Activated naive CD8-positive, alpha-beta T cell treated with anti-CD3 and anti-CD28 coated beads for 36 hours (primary cell): Measurements from ENCODE around the gene LMTK3. TPM values are rescaled to one million over a fixed set of nuclear protein-coding genes. Genes with fewer than 3 reads are reported as not detected.

ENCODE experiments used
- DNase-seq: peaks from one replicate; pipeline ENCODE4 v3.0.0; 2021
- H3K27ac Mint-ChIP-seq: one replicate; pipeline ENCODE4 v1.8.0; 2022; ENCODE audit warnings: mild to moderate bottlenecking, moderate library complexity, mixed read lengths
- H3K27me3 Mint-ChIP-seq: one replicate; pipeline ENCODE4 v1.8.0; 2022; ENCODE audit warnings: mild to moderate bottlenecking, mixed read lengths
- H3K36me3 Mint-ChIP-seq: one replicate; pipeline ENCODE4 v1.8.0; 2021; ENCODE audit warnings: mild to moderate bottlenecking, mixed read lengths
- H3K4me1 Mint-ChIP-seq: one replicate; pipeline ENCODE4 v1.8.0; 2021; ENCODE audit warnings: mixed read lengths
- H3K4me3 Mint-ChIP-seq: one replicate; pipeline ENCODE4 v1.8.0; 2022; ENCODE audit warnings: mild to moderate bottlenecking, moderate library complexity, mixed read lengths
- H3K9me3 Mint-ChIP-seq: one replicate; pipeline ENCODE4 v1.8.0; 2022; ENCODE audit warnings: mixed read lengths
- total RNA-seq, 2 experiments: library from RNA; stranded (reverse); gene quantifications; one replicate each; pipeline ENCODE4 v1.2.3, GENCODE V29; 2021

LMTK3 gene
- 1 to 10 TPM; 2.2 to 2.8 TPM for total RNA-seq

- Mint-ChIP-seq H3K27ac (no peak within 1 kb of the TSS), H3K36me3 (no peaks in the 10 kb centered on the region), H3K4me1 (peaks cover 11% of the 10 kb centered on the region), H3K27me3 (no peaks in the 10 kb centered on the region), H3K4me3 (peak within 1 kb of the TSS; percentile 80), H3K9me3 (no peaks in the 10 kb centered on the region)
- peak; percentile 79 for DNase-seq
These were observed at the start of gene LMTK3 for GRCh38 chr19:48511800-48512503. LMTK3 (minus strand) TSS chr19:48511835; CDS start chr19:48511576, 259 bp downstream.

- H3K9me3 Mint-ChIP-seq: no peaks in the 10 kb centered on the region
- DNase-seq: no peak
These were observed 49.8 kb upstream of the LMTK3 start for GRCh38 chr19:48561412-48561811.

DNA sequence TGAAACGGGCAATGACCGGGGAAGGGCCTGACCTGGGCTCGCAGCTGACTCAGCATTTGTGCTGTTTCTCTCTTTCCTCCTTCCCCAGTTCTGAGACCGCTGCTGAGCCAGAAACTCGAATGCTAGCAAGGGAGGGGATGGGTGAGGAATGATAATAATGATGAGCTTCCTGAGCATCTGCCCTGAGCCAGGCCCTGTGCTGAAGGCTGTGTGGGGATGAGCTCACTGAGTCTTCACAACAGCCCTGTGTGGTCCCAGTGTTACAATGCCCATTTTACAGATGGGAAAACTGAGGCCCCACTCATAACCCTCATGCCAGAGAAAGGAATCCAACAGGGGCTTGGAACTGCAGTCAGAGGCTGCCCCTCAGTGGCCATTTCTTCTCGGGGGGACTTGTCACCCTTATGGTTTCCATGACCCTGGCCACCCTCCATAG lies 48.5 kb upstream of the LMTK3 start:
- Mint-ChIP-seq H3K36me3 (no peaks in the 10 kb centered on the region), H3K27ac (no peak overlapping the region), H3K27me3 (peaks cover 30% of the 10 kb centered on the region), H3K4me1 (no peaks in the 10 kb centered on the region), H3K4me3 (no peak overlapping the region), H3K9me3 (no peaks in the 10 kb centered on the region)
- DNase-seq: no peak

More at GRCh38 chr19:48561412-48561811, 49.8 kb upstream of the LMTK3 start:
- Mint-ChIP-seq H3K27me3 (peaks cover 27% of the 10 kb centered on the region), H3K36me3 (no peaks in the 10 kb centered on the region), H3K4me1 (no peaks in the 10 kb centered on the region), H3K27ac (no peak overlapping the region), H3K4me3 (no peak overlapping the region)

GRCh38 chr19:48558018-48558684 lies 46.5 kb upstream of the LMTK3 start:
- Mint-ChIP-seq H3K27ac (no peak overlapping the region), H3K9me3 (no peaks in the 10 kb centered on the region), H3K4me3 (no peak overlapping the region), H3K27me3 (peaks cover 30% of the 10 kb centered on the region), H3K4me1 (no peaks in the 10 kb centered on the region), H3K36me3 (no peaks in the 10 kb centered on the region)
- DNase-seq: no peak

DNA sequence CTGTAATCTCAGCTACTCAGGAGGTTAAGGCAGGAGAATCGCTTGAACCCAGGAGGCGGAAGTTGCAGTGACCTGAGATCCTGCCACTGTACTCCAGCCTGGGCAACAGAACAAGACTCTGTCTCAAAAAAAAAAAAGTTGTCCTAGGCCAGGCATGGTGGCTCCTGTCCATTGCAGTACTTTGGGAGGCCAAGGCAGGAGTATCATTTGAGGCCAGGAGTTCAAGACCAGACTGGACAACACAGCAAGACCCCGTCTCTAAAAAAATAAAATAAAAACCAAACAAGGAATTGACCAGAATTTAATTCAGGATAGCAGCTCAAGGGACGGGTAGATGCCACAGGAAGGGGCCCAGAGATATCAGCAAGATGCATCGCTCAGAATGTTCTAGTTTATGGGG lies 45.2 kb upstream of the LMTK3 start:
- Mint-ChIP-seq H3K9me3 (no peaks in the 10 kb centered on the region), H3K4me1 (no peaks in the 10 kb centered on the region), H3K4me3 (no peak overlapping the region), H3K27ac (no peak overlapping the region), H3K27me3 (peaks cover 30% of the 10 kb centered on the region), H3K36me3 (no peaks in the 10 kb centered on the region)
- DNase-seq: no peak

GRCh38 chr19:48556163-48556562 lies 44.5 kb upstream of the LMTK3 start:
- H3K27ac Mint-ChIP-seq: no peak overlapping the region
- H3K27me3 Mint-ChIP-seq: peaks cover 30% of the 10 kb centered on the region
- no peaks in the 10 kb centered on the region for H3K9me3 Mint-ChIP-seq
- DNase-seq: no peak
- H3K4me1 Mint-ChIP-seq: no peaks in the 10 kb centered on the region
- H3K4me3 Mint-ChIP-seq: no peak overlapping the region
- H3K36me3 Mint-ChIP-seq: no peaks in the 10 kb centered on the region

DNA sequence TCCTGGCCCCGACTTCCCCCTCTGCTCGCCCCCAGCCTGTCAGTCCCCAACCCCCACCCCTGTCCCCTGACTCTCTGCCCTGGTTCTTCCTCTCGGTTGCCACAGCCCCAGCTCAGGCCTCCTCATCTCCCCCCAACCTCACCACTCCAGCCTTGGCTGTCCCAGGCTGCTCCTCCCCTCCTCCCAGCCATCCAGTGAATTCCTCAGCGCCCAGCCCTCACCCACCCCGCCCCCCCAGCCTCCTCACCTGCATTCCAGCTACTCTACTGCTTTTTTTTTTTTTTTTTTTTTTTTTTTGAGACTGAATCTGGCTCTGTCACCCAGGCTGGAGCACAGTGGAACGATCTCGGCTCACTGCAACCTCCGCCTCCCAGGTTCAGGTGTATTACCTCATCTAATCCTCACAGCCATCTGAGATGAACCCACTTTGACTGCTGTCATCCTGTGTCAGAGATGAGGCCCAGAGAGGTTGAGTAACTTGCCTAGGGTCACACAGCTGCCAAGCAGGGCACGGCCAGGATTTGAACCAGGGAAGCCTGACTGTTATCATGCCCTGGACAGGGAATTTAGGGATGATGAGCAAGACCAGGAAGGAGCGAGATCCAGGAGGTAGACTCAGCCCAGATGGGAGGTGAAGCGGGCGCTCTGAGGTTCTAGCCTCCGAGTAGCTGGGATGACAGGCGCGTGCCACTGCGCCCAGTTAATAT lies 42.9 kb upstream of the LMTK3 start:
- Mint-ChIP-seq H3K4me1 (no peaks in the 10 kb centered on the region), H3K36me3 (no peaks in the 10 kb centered on the region), H3K9me3 (no peaks in the 10 kb centered on the region), H3K27ac (no peak overlapping the region), H3K27me3 (peaks cover 24% of the 10 kb centered on the region), H3K4me3 (no peak overlapping the region)
- no peak for DNase-seq

- Mint-ChIP-seq H3K27me3 (peaks cover 17% of the 10 kb centered on the region), H3K4me3 (no peak overlapping the region), H3K4me1 (no peaks in the 10 kb centered on the region), H3K27ac (no peak overlapping the region), H3K9me3 (no peaks in the 10 kb centered on the region), H3K36me3 (no peaks in the 10 kb centered on the region)
- DNase-seq: no peak
These were observed 42.2 kb upstream of the LMTK3 start for GRCh38 chr19:48553676-48554384.

GRCh38 chr19:48552406-48553322 lies 41.0 kb upstream of the LMTK3 start:
- H3K4me1 Mint-ChIP-seq: no peaks in the 10 kb centered on the region
- no peak overlapping the region for H3K27ac Mint-ChIP-seq
- H3K9me3 Mint-ChIP-seq: no peaks in the 10 kb centered on the region
- no peak for DNase-seq
- peaks cover 10% of the 10 kb centered on the region for H3K27me3 Mint-ChIP-seq
- H3K4me3 Mint-ChIP-seq: no peak overlapping the region
- no peaks in the 10 kb centered on the region for H3K36me3 Mint-ChIP-seq

DNA sequence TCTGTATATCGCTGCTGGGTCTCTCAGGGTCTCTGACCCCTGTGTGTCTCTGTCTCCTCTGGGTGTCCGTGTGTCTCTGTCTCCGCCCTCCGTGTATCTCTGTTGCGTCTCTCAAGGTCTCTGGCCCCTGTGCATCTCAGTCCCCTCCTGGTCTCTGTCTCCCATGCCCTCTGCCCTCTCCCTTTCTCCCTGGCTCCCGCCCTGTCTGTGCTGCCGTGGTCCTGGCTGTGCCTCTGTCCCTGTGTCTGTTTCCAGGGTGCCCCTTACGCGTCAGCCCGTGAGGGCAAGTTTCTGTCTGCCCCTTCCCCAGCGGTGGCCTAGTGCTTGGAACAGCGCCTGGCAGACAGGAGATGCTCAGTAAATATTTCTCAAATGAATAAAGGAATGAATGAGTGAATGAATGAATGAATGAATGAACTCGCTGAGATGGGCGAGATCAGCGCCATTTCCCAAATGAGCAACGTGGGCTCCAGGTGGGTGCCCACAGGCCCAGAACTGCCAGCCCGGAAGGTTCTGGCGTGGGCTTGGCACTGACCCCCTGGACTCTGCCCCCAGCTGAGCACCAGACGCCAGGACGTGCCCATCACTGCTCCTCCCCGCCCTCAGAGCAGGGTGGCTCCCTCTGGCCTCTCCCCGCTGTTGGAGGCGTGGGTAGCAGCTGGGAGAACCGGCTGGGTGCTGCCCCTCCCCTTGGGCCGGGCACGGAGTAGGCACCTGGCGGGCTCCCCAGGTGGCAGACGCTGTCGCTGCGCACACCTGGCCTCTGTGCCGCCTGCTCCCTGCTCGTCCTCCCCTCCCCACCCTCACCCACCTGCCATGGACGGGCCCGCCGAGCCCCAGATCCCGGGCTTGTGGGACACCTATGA lies 40.0 kb upstream of the LMTK3 start, which contains the start of gene SULT2B1:
TSS of gene SULT2B1 (plus strand) at position 736 of the 866 bp plus-strand sequence. CDS start at position 817, 81 bp downstream.
- no peak for DNase-seq
- Mint-ChIP-seq H3K36me3 (no peaks in the 10 kb centered on the region), H3K27me3 (peaks cover 3% of the 10 kb centered on the region), H3K4me1 (no peaks in the 10 kb centered on the region), H3K9me3 (no peaks in the 10 kb centered on the region), H3K27ac (no peak within 1 kb of the TSS), H3K4me3 (no peak within 1 kb of the TSS)

DNA sequence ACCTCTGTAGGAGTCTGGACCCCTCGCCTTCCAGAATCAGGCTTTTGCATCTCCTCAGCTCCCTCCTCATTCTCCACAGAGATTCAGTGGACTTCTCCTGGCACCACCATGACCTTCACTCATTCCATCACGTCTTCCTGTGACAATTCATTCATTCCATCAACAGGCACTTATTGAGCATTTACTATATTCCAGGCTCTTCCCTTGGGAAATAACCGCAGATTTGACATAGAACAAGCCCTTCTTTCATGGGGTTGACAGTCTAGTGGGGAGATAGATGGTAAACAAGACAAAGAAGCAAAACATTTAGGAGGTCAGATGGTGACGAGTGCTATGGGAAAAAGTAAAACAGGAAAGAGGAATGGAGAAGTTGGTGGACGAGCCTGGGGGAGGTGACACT lies 37.7 kb upstream of the LMTK3 start:
- Mint-ChIP-seq H3K9me3 (no peaks in the 10 kb centered on the region), H3K27ac (no peak overlapping the region), H3K4me1 (no peaks in the 10 kb centered on the region)

DNA sequence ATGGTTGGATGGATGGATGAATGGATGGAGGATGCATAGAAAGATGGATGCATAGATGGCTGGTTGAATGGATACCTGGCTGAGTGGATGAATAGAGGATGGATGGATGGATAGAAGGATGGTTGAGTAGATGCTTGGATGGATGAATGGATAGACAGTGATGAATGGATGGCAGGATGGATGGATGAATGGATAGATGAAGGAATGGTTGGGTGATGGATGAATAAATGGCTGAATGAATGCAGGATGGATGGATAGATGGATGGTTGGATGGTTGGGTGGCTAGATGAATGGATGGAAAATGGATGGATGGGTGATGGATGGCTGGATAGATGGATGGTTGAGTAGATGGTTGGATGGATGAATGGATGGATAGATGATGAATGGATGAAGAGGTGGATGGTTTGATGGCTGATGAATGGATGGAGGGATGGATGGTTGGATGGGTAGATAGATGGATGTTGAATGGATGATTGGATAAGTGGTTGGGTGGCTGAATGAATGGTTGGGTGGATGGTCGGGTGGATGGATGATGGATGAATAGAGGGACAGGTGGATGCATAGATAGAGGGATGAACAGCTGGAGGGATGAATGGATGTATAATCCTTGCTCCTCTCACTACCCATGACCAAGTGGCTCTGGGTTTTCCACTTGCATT lies 36.7 kb upstream of the LMTK3 start:
- H3K4me1 Mint-ChIP-seq: no peaks in the 10 kb centered on the region

More for the DNA sequence above, 37.7 kb upstream of the LMTK3 start:
- no peaks in the 10 kb centered on the region for H3K27me3 Mint-ChIP-seq
- DNase-seq: no peak
- no peak overlapping the region for H3K4me3 Mint-ChIP-seq
- H3K36me3 Mint-ChIP-seq: no peaks in the 10 kb centered on the region

GRCh38 chr19:48547722-48548121 lies 36.1 kb upstream of the LMTK3 start:
- Mint-ChIP-seq H3K27me3 (no peaks in the 10 kb centered on the region), H3K9me3 (no peaks in the 10 kb centered on the region), H3K4me3 (no peak overlapping the region), H3K36me3 (no peaks in the 10 kb centered on the region), H3K27ac (no peak overlapping the region), H3K4me1 (no peaks in the 10 kb centered on the region)
- no peak for DNase-seq

More for the DNA sequence above, 36.7 kb upstream of the LMTK3 start:
- H3K36me3 Mint-ChIP-seq: no peaks in the 10 kb centered on the region
- no peak overlapping the region for H3K27ac Mint-ChIP-seq
- no peak for DNase-seq
- H3K9me3 Mint-ChIP-seq: no peaks in the 10 kb centered on the region
- H3K27me3 Mint-ChIP-seq: no peaks in the 10 kb centered on the region
- no peak overlapping the region for H3K4me3 Mint-ChIP-seq
